HG03045 (cell line): ENCODE data around the gene FLT3.
"Not testable (repeated sequence)": the region's sequence is repeated elsewhere in the genome, so short reads cannot be mapped to it uniquely, and the experiment has no call there.

Source experiments
- ATAC-seq: cut with Tn5 transposase; IDR thresholded peaks from one replicate; pipeline ENCODE4 v1.9.1; 2021; ENCODE audit warnings: mild to moderate bottlenecking, moderate library complexity; ENCODE audit not compliant: unreplicated experiment

Gene FLT3

GRCh38 chr13:27975564-27976361 lies 124.6 kb downstream of the FLT3 start:
- no peak for ATAC-seq

DNA sequence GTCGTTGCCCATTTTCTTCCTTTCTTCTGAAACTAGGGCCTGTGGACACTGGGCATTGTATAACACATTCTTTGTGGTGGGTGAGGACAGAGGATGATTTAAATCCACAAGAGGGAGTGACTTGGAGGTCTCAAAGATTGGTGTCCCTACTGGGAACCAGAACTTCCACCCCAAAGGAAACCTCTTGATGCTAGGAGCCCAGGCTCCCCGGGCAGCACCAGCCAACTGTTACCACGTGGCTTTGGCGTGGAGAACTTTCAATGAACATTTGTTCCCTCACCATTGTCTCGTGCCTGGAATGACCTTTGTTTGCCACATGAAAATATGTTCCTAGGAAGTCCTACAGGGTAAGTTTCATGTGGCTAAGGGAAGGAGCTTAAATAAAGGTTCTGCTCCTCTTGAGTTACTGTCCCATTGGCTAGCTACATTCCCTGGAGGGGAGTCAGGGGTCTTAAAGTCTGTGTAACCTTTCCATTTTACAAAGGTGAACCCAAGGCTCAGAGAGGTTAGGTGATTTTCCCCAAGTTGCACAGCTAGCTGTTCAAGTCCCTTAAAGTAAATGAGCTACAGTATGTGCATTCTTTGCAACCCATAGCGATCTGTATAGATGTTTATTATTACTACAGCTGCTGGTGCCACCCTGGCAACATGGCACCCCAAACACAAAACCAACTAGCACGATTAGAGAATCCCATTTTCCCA lies 126.3 kb downstream of the FLT3 start:
- no peak for ATAC-seq

GRCh38 chr13:27973291-27973690 lies 127.1 kb downstream of the FLT3 start:
- ATAC-seq, result no peak

GRCh38 chr13:27972478-27972820 lies 127.9 kb downstream of the FLT3 start:
- ATAC-seq, result no peak

- no peak for ATAC-seq
Observed at GRCh38 chr13:27971776-27972477, 128.4 kb downstream of the FLT3 start.

DNA sequence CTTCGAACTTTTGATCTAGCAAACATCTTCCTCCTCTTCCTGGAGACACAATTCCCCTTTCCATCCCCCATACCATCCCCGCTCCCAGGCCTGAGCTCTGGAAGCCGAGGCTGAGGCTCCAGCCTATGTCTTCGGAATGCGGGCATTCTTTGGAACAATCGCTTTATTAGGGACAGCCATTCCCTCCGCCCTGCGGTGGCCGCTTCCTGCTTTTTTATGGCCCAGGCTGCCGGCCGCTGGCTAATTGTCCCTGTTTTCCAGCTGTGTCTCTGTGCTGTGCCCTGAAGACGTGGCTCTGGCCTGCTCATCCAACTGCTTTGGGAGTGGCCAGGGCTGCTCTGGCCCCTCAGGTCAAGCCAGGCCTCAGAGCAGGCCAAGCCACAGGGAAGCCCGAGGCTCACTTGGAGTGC lies 129.1 kb downstream of the FLT3 start:
- no peak for ATAC-seq

DNA sequence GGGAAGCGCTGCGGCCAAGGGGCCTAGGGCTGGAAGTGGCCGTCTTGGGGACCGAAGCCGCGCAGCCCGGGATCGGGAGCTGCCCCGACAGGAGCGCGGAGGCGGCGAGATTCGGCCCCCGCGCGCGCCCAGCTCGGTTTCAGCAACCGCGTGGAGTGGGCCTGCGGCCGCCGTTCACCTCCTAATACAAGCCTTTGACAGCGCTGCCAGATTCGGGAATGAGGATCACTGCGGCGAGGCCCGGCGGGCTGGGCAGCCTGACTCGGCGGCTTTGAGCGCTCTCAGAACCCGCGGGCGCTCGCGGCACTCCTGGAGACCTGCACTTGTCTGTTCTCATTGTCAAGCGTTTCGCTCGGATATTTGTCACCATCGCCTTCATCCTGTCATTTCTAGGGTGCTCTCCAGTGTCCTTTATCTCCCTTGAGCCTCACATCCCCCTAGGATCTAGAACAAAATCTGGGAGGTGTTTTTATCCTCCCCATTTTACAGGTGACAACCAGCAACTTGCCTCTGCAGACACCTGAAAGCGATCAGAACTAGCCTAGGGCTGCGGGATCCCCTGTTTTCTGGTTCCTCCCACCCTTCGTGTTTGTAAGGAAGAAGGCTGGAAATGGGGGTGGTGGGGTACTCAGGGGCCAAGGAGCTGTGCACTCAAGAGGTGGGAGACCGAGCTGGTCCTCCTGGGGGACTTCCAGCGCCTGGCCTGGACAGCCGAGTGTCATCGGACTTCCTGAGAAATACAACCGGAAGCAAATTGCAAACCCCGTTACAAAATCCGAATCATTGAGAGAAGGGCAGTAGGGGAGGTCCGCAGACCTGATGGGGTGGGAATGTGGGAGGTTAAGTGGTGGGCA lies 129.8 kb downstream of the FLT3 start:
- no peak for ATAC-seq

- ATAC-seq, result no peak
Observed at GRCh38 chr13:27969866-27970229, 130.5 kb downstream of the FLT3 start.

- ATAC-seq, result no peak
Observed at GRCh38 chr13:27969082-27969865, 131.1 kb downstream of the FLT3 start, which contains the start of gene CDX2. Gene CDX2 (minus strand): TSS chr13:27969315. CDS start chr13:27969006, 309 bp downstream.

- no peak for ATAC-seq
Observed at GRCh38 chr13:27968316-27969081, 131.9 kb downstream of the FLT3 start.

- ATAC-seq, result no peak
Observed at GRCh38 chr13:27967736-27968315, 132.6 kb downstream of the FLT3 start.

DNA sequence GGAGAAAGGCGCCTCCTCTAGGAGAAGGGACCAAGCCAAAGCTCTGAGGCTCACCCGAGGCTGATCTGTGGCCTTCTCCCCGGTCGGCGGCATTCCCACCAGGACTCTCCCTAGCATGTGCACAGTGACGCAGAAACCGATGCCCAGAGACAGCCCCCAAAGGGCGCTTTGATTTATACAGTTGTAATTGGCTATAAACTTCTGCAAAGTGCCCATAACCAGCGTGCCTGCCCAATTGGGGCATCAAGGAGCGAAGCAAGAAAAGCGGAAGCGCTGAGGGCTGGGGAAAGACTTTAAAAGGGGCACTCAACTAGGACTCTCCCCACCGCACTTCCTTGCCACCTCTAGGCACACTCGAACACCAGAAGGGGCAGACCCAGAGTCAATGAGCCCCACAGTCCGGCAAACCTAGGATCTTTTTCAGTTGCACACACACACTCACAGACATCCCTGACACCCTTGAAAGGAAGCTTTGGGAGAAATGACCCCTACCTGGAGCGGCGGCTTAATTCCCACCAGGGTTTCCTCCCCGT lies 133.1 kb downstream of the FLT3 start:
- no peak for ATAC-seq

DNA sequence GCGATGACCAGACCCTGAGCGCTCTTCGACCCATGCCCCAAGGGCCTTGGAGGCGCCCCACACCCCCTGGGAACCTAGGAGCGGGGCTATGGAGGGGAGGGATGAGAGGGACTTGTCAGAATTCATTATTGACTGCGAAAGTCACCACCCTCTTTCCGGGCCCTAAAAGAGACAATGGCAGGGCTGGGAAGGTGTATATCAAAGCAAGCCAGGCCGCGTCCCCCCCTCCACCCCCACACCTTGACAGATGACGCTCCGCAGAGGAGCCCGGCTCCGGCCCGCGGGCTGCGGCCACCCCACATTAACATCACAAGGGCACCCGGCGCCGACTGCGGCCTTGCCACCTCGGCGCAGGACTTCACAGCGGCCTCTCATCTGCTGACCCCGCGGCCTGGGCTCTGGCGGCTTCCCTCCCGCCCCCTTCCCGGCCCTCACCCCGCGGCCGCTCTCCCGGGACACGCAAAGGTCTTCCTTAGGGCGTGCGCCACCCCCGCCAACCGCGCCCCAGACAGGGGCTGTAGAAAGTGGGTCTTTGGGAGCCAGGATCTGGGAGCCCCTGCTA lies 133.7 kb downstream of the FLT3 start:
- no peak for ATAC-seq

DNA sequence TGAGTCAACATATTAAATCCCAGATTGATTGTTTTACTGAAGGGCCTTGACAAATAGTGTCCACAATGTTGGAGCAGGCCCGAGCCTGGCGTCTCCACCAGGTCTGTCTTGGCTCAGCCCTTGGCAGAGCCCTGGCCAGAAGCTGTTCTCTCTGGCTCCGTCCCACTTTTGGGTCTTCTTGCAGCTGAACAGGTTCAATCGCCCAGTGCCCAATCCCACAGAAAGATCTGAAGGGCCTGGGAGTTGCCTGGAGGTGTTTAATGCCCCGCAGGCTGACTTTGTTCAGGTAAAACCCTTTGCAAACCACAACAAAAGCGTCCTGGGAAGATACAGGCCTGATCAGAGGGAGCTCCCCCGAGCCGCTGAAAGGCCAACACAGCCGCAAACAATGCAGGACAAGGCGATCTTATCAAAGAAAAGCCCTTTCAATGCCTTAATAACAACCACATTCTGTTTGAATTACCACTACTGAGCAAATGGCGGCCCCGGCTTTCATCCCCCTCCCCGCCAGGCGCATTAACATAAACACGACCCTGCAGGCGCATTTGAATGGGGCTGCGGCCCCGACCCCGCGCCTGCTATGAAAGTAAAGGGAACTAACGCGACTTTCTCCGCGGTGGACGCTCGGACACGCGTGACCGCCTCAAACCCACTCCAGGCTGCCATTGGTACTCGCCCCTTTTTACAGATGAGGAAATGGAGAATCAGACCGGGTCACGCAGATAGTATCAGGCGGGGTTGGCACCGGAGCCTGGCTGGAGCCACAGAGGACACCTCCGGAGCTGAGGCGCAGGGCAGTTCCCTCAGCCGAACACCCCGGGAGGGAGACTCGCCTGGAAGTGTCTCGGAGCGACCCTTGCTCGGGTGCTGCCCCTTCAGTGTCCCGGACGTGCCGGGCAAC lies 134.4 kb downstream of the FLT3 start:
- no peak for ATAC-seq

DNA sequence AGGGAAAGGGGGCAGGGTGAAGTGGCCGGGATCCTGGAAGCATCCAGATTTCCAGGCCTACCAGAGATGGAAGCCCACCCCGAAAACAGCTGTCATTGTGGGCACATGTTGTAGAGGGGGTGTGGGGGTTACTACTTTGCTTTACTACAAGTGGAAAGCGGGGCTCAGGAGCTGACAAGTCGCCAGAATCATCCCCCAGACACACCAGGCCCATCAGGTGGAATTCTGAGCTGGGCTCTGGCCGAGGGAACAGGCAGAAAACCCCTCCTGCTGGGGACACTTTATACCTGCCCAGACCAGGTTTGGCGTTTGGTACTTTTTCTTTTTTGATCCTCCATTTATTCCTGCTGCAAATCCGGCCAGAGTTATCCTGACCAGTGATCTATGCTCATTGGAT lies 135.0 kb downstream of the FLT3 start:
- no peak for ATAC-seq

GRCh38 chr13:27964741-27965323 lies 135.5 kb downstream of the FLT3 start:
- ATAC-seq, result no peak

GRCh38 chr13:27964206-27964605 lies 136.2 kb downstream of the FLT3 start:
- not testable (repeated sequence) for ATAC-seq
